Left cardiac atrium (tissue), 4 donors: ENCODE measurements around the gene BMP6. TPM values are rescaled to one million over a fixed set of nuclear protein-coding genes. Genes with fewer than 3 reads are reported as not detected.
"Not testable (repeated sequence)": the region's sequence is repeated elsewhere in the genome, so short reads cannot be mapped to it uniquely, and the experiment has no call there.

Experiments
- ATAC-seq, 2 donors: fragments of 200-7000 bp; cut with Tn5 transposase; one replicate each; pipeline ENCODE4 v1.9.1; 2020; ENCODE audit warnings: mild to moderate bottlenecking in 2 of 2, moderate library complexity in 2 of 2
- DNase-seq: peaks from one replicate; pipeline ENCODE4 v3.0.0-alpha.2; 2020
- intact Hi-C, 2 donors: fragments of 100-400 bp; cut with DNase I; formaldehyde crosslinking; loops; one replicate each; pipeline versions ENCODE4 v1.14.1 to v1.15.1; 2022 to 2023
- total RNA-seq, 2 donors: library from RNA; stranded (reverse); fragmentation: NEBNext Ultra II Directional; extraction: Animal tissue kit (Norgen Biotek cat#: 25700); gene quantifications; one replicate each; pipeline ENCODE4 v1.2.1, GENCODE V29; 2021
- donor health status: DM: no; HTN: yes; CAD: no.
- donor health status: DM: no; HTN: yes; CAD: no; lungs with severe emphysema.
- donor health status: DM: yes; HTN: yes; CAD: no.
- donor health status: Dilated cardiomyopathy.

BMP6 gene
- total RNA-seq, 2 donors from 2014 or later = 2.1 to 13.4 TPM

DNA sequence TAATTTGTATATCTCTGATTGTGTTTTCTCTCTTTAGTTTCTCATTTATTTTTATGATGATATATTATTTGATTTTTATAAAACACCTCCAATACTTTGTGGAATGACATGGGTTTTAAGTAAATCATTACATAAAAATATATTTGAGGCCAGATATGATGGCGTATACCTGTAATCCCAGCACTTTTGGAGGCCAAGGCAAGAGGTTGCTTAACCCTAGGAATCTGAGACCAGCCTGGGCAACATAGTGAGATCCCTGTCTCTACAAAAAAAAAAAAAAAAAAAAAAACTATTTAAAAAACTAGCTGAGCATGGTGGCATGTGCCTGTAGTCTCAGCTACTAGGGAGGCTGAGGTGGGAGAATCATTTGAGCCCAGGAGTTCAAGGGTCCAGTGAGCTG, 87.3 kb downstream of the BMP6 start:
- no peak for ATAC-seq
- DNase-seq = no peak
- intact Hi-C loops = no loop called here

DNA sequence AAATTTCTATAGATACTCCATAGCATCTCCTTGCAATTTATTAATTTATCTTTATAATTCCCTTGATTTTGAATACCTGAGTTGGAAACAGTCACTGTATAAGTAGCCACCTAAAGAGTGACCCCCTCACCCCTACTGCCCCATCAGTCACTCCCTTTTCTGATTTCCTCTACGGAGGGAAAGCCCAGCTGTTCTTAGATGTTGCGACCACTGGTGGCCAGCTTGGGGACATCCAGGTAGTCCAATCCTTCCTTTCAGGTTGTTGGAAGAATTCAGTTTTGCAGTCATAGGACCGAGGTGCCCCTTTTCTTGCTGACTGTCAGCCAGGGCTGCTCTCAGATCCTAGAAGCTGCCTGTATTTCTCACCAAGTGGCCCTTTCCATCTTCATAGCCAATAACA, 87.8 kb downstream of the BMP6 start:
- no peak for DNase-seq
- ATAC-seq = no peak
- intact Hi-C loops = no loop called here

DNA sequence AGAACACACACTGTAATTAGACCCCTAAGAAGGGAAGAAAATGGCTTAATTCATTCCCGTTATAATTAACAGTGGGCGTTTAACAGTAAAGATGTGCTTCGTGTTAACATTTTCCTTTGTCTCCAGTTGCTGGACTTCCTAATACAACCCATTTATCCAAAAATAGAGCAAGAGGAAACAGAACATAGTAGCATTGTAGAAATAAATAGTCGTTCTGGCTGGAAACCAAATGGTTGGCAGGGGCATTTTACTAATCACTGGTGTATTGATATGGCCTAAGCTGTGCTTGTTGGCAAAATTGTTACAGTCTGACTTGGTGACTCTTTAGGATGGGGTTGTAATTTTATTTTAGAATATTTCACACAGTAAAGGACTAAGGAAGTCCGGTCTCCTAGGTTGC, 89.8 kb downstream of the BMP6 start:
- DNase-seq = no peak
- intact Hi-C loops = no loop called here
- no peak for ATAC-seq

DNA sequence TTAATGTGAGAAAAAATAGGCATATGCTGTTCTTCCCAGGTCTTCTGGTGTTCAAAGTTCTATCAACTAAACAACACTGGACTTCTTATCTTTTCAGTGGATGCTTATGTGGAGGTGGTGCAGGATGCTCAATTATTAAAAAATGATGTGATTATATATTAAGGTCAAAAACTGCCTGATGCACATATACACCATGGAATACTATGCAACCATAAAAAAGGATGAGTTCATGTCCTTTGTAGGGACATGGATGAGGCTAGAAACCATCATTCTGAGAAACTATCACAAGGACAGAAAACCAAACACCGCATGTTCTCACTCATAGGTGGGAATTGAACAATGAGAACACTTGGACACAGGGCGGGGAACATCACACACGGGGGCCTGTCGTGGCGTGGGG, 91.3 kb downstream of the BMP6 start:
- DNase-seq, ATAC-seq, intact Hi-C loops: not testable (repeated sequence)

DNA sequence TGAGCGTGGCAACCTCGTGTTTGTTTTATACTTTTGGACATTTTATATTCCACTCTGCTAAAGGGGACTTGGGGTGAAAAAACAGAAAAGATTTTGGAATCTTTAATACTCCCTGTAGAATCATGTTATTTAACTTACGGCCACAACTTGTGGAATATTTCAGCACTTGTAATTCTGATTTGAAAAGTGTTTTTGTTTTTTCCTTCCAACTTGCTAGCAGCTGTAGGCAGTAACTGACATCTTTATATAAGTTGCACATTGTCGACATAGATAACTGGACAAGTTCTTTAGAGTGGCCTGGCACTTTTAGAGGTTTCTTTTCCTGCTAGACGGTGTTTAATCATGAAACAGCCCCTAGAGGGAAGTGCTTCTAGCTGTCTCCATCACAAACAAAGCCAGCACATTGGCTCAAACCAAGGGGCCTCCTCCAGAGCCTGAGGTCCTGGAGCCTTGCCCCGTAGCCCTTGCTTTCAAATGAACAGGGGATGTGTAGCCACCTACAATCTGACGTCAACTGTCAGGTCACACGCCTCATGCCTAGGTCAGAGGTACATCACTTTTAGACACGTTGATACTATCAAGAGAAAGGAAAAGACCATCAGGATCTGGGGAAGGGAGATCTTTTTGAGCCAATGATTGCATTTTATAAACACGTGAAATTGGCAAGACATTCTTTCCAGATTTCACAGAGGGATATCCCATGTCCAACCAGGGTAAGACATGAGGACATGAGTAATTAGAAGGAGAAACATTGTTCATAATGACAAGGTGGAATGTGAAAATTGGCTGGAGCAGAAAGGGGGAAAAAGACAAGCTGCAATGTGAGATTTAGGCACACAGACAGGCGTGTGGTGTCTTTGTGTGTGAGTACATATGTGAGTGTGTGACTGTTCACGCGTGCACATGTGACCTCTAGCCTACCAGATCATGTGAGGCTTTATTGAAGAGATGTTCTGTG, 92.6 kb downstream of the BMP6 start:
- intact Hi-C loops = no loop called here
- ATAC-seq (peak in 1 of 2 donors; percentile 83), DNase-seq (peak; percentile 37)

DNA sequence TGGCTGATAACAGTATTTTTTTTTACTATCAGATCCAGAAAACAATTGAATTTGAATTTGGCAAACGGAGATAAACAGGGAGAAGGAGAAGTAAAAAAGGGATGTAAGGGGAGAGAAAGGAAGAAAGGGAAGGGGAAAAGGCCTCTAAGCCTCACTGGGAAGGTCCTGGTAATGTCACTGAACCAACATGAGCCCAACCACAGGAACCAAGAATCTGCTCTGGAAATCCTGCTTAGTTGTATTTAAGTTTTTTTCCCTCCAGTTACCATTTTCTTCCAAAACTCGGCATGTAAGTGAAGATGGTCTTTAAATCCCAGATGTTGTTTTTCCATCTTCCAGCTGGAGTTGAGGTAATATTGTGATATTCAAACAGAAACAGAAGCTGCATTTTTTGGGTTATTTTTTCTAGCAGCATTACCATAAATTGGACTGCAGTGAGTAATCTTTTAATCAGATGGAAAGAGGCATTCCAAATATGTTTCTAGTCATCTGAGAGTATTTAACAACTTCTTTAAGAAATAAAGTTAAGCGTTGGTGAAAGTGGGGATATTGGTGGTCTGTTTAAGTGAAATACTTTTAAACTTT, 93.6 kb downstream of the BMP6 start:
- intact Hi-C loops = no loop called here
- ATAC-seq (no peak), DNase-seq (no peak)

DNA sequence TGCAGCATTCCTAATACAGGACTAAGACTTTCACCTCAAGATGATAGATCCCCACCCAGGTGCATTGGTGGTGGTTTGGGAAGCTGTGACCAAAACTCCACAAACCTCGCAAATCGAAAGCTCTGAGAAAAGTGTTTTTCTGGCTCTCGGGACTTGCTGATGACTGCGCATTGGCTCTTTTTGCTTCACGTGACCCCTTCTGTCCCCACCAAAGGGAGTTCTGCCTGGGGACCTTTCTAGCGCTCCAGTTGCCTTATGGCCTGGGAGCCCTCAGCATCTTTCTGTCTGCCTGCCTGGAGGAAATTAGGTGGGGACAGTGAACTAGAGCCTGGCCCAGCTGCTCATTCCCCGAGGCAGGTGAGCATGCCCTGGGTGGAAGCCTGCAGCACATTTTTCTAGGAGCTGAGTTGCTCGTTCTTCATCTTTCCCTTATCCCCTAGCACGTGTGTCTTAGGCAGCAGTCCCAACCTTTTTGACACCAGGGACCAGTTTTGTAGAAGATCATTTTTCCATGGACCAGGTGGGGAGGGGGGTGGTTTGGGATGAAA, 94.5 kb downstream of the BMP6 start:
- DNase-seq (no peak), ATAC-seq (no peak)
- intact Hi-C loops = no loop called here

DNA sequence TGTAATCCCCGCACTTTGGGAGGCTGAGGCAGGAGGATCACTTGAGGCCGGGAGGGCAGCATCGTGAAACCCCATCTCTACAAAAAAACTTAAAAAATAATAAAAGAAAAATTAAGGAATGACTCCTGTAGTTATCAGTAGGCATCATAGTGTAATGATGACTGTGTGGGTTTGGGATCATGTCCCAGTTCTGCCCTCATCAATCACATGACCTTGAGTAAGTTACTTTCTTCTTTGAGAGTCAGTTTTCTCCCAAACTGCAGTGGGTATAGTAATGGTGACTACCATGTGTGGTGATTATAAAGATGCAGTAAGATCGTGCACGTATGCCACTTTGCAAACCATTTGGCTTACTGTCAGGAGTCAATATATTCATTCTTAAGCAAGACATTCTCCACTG, 95.5 kb downstream of the BMP6 start:
- ATAC-seq = no peak
- no peak for DNase-seq
- intact Hi-C loops = no loop called here

DNA sequence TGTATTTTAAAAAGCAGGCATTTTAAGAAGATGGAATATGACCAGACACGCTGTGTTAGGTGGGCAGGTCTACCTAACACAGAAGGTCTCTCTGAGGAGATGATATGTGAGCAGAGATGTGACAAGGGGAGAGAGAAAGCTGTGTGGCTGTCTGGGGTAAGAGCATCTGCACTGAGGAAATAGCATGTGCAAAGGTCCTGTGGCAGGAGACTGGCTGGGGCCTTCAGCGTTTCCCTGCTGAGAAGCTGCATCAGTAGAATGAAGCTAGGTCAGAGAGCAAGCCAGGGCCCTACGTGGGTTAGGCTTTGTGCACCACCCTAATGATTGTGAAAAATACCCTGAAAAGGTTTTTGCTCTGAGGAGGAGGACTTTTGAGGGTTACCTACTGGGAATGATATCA, 97.7 kb downstream of the BMP6 start:
- DNase-seq (no peak), ATAC-seq (no peak)
- intact Hi-C loops = no loop called here

DNA sequence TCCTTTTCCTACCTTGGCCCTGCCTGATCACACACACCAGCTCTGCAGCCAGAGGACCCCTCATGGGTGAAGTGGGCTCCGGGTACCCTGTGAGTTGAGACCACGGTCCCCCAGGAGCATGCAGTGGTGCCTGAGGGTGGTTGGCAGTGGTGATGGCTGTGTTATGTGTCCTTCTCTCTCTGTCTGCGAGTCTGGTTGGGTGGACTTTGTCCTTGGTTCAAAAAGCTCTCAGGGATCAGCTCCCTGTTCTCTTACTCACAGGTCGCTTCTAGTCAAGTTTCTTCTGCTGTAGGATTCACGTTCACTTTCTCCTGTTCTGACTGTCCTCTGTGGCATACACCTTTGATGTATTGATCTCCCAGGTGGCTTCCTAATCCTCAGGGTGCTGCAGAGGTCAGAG, 100.1 kb downstream of the BMP6 start:
- no peak for DNase-seq
- intact Hi-C loops = no loop called here
- no peak for ATAC-seq

DNA sequence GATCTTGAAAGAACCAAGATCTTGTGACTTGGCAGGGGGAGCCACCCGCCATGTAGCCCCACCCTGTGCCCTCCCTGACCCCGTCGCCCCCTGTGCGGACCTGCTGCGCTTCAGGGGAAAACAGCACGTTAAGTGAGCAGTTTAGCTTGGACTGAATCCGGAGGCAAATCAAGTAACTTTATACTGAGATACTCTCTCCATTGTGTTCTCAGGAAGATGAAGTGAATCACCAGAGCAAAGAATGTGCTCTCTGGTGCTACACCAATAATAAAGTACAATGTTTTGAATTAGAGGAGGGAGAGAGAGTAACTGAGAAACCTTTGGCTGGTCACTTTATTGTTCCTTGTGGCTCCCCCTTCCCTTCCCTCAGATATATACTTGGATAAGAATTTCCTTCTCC, 101.2 kb downstream of the BMP6 start:
- intact Hi-C loops = no loop called here
- ATAC-seq (peak in 1 of 2 donors; percentile 23), DNase-seq (peak; percentile 25)

DNA sequence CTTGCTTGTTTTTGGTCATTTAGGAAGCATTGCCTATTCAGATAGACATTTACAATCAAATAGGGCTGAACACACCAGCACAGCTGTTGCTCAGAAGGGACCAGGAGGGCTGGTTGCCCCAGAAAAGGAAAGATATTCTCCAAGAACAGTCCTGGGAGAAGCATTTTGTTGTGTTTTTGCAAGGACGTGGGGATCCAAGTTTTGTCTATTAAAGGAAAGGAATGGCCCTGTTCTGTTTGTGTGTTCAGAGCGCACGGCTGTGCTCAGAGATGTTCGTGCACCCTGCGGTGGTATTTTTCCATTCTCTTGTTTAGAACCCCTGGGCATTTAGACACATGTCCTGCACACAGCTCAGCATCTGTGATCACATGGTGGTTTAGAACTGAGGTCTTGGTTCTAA, 102.2 kb downstream of the BMP6 start:
- intact Hi-C loops = no loop called here
- DNase-seq (no peak), ATAC-seq (no peak)

DNA sequence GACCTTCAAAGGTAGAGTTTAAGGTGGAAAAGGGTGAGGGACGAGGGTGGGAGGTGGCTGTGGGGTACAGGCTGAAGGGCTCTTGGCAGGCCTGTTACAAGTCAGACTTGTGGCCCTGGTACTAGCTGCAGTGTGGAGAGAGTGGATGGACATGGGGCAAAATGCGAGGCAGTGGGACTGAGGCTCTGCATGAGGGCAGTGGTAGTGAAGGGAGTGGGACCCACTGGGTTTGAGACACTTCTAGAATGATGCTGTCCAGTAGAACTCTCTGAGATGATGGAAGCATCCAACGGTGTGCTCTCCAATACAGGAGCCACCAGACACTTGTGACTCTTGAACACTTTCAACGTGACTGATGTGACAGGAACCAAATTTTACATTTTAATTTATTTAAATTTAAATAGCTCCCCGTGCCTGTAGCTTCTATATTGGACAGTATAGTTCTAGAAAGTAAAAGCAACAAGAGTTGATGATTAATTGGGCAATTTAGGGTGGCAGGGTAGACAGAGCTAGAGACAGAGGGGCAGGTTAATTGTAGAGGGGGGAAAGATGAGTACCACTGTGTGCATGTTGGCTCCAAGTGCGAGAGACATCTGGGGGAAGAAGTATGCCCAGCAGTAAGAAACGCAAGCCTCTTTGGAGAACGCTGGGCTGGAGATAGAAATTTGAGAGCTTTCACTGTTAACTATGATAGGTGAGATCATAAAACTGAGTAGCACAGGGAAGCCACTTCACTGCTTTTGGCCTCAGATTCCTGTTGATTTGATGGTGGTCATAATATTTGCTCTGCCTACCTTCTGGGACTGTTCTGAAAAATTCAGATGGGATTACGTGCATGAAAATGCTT, 107.2 kb downstream of the BMP6 start:
- ATAC-seq (no peak), DNase-seq (no peak)
- intact Hi-C loops = no loop called here

DNA sequence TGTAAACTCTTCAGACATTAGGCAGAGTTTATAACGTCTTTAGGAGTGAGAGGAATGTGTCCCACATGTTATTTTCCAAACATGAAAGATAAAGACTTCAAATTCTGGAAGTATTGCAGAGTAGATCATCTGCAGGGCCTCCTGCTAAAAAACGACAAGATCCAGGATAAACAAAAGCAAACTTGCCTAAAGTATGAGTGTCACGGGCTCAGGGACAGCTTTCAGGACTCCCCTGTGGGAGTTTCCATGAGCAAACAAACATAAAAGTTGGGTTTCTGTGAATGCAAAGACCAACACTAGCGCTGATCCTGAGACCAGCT, 107.8 kb downstream of the BMP6 start:
- intact Hi-C loops = no loop called here
- ATAC-seq = no peak
- DNase-seq = no peak

DNA sequence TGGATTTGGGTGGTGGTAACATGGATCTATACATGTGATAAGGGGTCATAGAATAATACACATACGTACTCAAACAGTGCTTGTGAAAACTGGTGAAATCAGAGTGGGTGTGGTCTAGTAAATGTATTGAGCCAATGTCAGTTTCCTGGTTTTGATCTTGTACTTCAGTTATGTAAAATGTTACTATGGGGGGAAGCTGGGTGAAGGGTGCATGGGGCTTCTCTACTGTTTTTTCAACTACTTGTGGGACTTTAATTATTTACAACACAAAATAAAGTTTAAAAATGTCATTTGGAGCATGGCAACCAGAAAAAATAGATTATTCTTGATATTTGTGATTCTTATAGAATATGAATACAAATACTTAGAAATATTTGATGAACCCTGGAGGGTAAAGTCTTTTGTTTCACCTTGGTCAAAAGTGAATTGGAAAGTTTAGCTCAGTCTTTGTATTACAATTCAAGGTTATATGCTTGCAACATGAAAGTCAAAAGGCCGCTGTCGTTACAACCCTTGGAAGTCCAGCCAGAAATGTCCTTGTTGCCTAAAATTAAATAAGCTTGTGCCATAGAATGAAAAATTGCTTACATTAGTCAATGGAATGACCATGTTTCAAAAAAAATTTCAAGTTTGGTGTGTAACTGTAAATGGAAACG, 110.6 kb downstream of the BMP6 start:
- DNase-seq (no peak), ATAC-seq (no peak)
- intact Hi-C loops = no loop called here

DNA sequence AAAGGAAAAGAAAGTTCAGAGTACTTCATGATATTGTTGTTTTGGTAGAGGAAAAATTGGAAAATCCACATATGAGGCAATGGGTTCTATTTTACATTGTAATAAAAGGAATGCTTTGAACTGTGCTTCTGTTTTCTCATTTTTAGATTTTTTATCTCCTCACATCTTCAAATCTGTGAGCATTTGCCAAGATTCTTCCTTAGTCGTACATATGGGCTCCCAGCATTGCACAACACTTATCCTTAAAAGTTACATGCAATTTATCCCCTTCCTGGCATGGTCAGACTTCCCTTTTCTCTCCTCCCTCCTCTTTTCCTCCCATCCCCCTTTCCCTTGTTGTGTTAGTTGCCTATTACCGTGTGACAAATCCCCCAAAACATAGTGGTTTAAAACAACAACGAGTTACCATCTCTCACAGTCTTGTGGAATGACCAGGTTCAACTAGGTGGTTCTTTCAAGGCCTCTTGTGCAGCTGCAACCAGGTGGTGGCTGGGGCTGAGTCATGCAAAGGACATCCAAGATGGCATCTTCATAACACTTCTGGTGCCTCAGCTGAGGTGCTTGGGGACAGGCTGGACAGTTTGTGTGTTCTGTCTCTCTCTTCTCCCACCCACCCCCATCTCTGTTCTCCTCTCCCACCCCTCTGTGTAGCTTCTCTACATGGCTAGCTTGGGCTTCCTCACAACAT, 116.0 kb downstream of the BMP6 start:
- intact Hi-C loops = no loop called here
- DNase-seq (no peak), ATAC-seq (no peak)

DNA sequence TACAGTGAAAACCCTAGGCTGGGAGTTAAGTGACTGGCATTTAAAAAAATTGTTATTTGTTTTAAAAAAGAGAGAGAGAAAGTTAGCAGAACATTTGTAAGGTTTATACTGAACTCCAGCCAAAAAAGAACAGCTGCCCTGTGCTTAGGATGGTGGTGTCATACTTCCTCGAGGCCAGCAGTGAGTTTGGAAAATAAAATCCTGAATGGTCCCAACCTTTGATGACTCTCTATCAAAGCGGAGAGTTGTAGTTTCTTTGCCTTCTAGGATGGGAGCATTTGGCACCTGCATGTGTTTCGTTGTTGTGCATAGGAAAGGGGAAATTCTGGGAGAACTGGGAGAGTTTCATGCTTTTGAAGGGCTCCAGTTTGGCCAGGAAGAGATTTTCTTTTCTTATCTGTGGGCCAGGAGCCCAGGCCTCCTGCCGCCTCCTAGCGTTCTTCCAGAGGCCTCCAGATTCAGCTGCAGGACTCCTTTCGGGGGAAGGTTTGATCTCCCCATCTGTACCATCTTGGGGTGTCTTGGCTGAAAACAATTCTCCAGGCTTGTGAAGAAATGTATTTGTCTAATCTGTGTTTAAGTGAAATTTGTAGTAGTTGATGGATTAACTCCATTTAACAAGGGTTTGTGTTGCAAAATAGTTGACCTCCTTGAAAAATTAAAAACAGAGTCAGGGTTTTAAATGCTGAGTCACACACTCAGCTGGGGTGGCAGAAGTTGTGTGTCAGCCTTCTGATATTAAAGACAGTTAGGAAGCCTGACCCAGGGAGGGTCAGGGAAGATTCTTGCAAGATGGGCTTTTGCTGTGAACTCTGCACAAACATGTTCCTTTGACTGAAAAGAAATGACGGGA, 121.3 kb downstream of the BMP6 start:
- intact Hi-C loops = no loop called here
- peak; percentile 30 to 90 for ATAC-seq
- DNase-seq = peak; percentile 25

DNA sequence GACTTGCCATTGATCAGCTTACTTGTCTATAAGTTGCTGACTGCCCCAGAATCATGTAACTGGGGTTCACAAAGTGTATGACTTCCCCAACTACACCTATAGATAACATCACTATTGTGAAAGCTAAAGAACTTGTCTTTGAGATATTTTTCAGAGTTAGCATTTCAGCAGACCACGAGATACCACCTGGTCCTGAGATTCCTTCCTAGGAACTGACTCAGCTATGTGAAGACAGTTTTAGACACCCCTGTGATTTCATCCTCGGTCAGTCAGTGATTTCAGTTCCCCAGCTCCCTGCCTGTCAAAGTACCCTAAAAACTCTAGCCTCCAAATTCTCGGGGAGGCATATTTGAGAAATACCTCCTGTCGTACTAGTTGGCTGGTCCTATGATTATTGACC, 122.3 kb downstream of the BMP6 start:
- intact Hi-C loops = no loop called here
- no peak for ATAC-seq
- no peak for DNase-seq
